HL-60 (cell line): ENCODE results near the gene MMAB.

ENCODE experiments used
- DNase-seq, 2 experiments: peaks; one replicate each; pipeline ENCODE4 v3.0.0-alpha.2; 2010 to 2020; ENCODE audit warnings: low read depth in 1 of 2, low spot score in 1 of 2
- H3K27ac ChIP-seq: fragments of 250-450 bp; sonication (Bioruptor Pico); replicated peaks from 2 replicates; pipeline ENCODE4 v1.5.1; 2020; ENCODE audit warnings: mild to moderate bottlenecking, moderate library complexity
- H3K27me3 ChIP-seq: fragments of 250-450 bp; sonication (Bioruptor Pico); 2 replicates; pipeline ENCODE4 v1.5.1; 2021; ENCODE audit warnings: mild to moderate bottlenecking, moderate library complexity; ENCODE audit not compliant: insufficient read depth, poor library complexity, severe bottlenecking
- H3K4me3 ChIP-seq: replicated peaks from 2 replicates; pipeline ENCODE4 v1.5.1; 2011; ENCODE audit warnings: mild to moderate bottlenecking, control low read depth, low read length; ENCODE audit not compliant: insufficient read depth
- CTCF ChIP-seq: IDR thresholded peaks from one replicate; pipeline ENCODE4 v1.5.1; 2011; ENCODE audit warnings: low read length, control low read depth, inconsistent platforms; ENCODE audit not compliant: insufficient read depth
- GABPA ChIP-seq: IDR thresholded peaks from 2 replicates; pipeline ENCODE4 v1.6.1; 2012; ENCODE audit warnings: low read depth
- POLR2AphosphoS5 ChIP-seq: IDR thresholded peaks from 2 replicates; pipeline ENCODE4 v1.6.1; 2012; ENCODE audit warnings: low read depth
- REST ChIP-seq: IDR thresholded peaks from 2 replicates; pipeline ENCODE4 v1.6.1; 2012; ENCODE audit warnings: low read depth; ENCODE audit not compliant: insufficient replicate concordance
- SPI1 ChIP-seq: IDR thresholded peaks from 2 replicates; pipeline ENCODE4 v1.6.1; 2012; ENCODE audit warnings: low read depth, mild to moderate bottlenecking, borderline replicate concordance

MMAB gene

GRCh38 chr12:109525279-109525585 lies 48.1 kb downstream of the MMAB start:
- Histone ChIP-seq H3K4me3 (no peak overlapping the region), H3K27me3 (no peaks in the 10 kb centered on the region), H3K27ac (no peak overlapping the region)
- TF ChIP-seq REST (no peak), POLR2AphosphoS5 (no peak), SPI1 (no peak), GABPA (no peak), CTCF (no peak)
- DNase-seq: no peak

GRCh38 chr12:109524466-109525278 lies 48.6 kb downstream of the MMAB start:
- H3K27ac ChIP-seq: no peak overlapping the region
- no peak overlapping the region for H3K4me3 ChIP-seq
- TF ChIP-seq CTCF: no peak
- no peak for TF ChIP-seq GABPA
- TF ChIP-seq POLR2AphosphoS5: no peak
- TF ChIP-seq REST: no peak
- no peak for TF ChIP-seq SPI1
- no peak for DNase-seq
- H3K27me3 ChIP-seq: no peaks in the 10 kb centered on the region

GRCh38 chr12:109523504-109523903 lies 49.8 kb downstream of the MMAB start:
- no peak for DNase-seq
- Histone ChIP-seq H3K27ac (no peak overlapping the region), H3K27me3 (no peaks in the 10 kb centered on the region), H3K4me3 (no peak overlapping the region)
- no peak for TF ChIP-seq REST
- TF ChIP-seq GABPA: no peak
- TF ChIP-seq SPI1: no peak
- TF ChIP-seq POLR2AphosphoS5: no peak
- TF ChIP-seq CTCF: no peak
